ENCODE results near the gene CCDC138.

GRCh38 chr2:108852375-108852774, 65.8 kb downstream of the CCDC138 start:
- no peak for TF ChIP-seq YY1 (IDR thresholded peaks at IDR 0.05; ENCODE audit: insufficient read depth, insufficient read length)
- TF ChIP-seq ZNF274 (IDR thresholded peaks at IDR 0.05; ENCODE audit: low read depth, low read length), result no peak
